ENCODE results near the gene CCSAP. TPM values are rescaled to one million over a fixed set of nuclear protein-coding genes. Genes with fewer than 3 reads are reported as not detected.

CCSAP gene
- polyA plus RNA-seq, 1 donor, result 5.6 TPM

DNA sequence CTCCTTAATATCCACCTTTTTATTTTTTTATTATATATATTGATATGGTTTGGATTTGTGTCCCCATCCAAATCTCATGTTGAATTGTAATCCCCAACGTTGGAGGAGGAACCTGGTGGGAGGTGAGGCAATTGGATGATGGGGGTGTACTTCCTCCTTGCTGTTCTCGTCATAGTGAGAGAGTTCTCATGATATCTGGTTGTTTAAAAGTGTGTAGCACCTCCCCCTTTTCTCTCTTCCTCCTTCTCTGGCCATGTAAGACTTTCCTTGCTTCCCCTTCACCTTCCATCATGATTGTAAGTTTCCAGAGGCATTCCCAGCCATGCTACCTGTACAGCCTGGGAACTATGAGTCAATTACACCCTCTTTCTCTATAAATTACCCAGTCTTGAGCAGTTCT, 22.7 kb upstream of the CCSAP start:
- peaks cover 15% of the 10 kb centered on the region for H3K27me3 ChIP-seq (ENCODE audit: control insufficient read depth, insufficient read depth, low read length)
- H3K36me3 ChIP-seq (ENCODE audit: control insufficient read depth, insufficient read depth, low read length), result no peaks in the 10 kb centered on the region
- H3K4me1 ChIP-seq (ENCODE audit: control insufficient read depth, insufficient read depth, low read length), result no peaks in the 10 kb centered on the region
- no CpG with 5 or more reads among the region's 2 CpGs for WGBS (ENCODE audit: insufficient coverage, low lambda C conversion rate)
- H3K27ac ChIP-seq (ENCODE audit: low read length), result no peak overlapping the region
- H3K9me3 ChIP-seq (ENCODE audit: control insufficient read depth, low read depth, low read length), result no peaks in the 10 kb centered on the region
- DNase-seq, result no peak
- no peak overlapping the region for H3K4me3 ChIP-seq (ENCODE audit: low read length)

DNA sequence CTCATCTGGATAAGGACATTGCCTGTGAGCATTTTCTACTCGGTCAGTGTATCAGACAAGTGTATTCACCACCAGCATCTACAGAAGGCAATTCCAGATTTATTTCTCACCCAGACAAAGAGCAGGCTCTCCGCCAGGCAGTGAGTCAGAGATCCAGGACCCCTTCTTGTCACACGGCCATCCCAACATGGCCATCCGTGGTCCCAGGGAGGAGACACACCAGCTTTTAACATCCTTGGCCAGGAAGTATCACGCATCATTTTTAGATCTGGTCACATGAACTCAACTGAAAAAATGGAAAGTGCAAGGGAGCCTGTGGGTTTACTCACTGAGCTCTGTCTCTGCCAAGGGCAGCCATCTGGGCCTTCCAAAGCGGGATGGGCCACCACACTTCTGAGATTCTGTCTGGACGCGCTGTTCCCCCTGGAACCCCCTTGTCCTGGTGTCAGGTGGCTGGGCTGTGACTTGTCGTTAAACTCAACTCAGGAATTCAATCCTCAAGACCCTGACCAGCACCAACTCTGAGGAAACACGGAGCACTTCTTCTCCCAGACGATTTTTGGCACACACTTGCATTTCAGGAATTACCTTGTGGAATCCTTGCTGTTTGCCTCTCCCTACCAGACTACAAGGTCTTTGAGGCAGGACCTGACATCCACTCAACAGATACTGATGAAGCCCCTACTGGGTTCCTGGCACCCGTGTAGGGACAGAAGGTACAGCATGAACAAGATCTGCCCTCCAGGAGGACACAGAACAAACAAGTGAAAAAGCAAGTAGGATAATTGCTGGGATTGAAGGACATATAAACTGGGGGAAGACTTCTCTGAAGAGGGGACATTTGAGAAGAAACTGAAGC, 21.6 kb upstream of the CCSAP start:
- Histone ChIP-seq H3K4me1 (ENCODE audit: control insufficient read depth, insufficient read depth, low read length) (no peaks in the 10 kb centered on the region), H3K9me3 (ENCODE audit: control insufficient read depth, low read depth, low read length) (no peaks in the 10 kb centered on the region), H3K36me3 (ENCODE audit: control insufficient read depth, insufficient read depth, low read length) (no peaks in the 10 kb centered on the region), H3K4me3 (ENCODE audit: low read length) (no peak overlapping the region), H3K27me3 (ENCODE audit: control insufficient read depth, insufficient read depth, low read length) (peaks cover 19% of the 10 kb centered on the region), H3K27ac (ENCODE audit: low read length) (no peak overlapping the region)
- no peak for DNase-seq
- WGBS (ENCODE audit: insufficient coverage, low lambda C conversion rate), result no CpG with 5 or more reads among the region's 12 CpGs

DNA sequence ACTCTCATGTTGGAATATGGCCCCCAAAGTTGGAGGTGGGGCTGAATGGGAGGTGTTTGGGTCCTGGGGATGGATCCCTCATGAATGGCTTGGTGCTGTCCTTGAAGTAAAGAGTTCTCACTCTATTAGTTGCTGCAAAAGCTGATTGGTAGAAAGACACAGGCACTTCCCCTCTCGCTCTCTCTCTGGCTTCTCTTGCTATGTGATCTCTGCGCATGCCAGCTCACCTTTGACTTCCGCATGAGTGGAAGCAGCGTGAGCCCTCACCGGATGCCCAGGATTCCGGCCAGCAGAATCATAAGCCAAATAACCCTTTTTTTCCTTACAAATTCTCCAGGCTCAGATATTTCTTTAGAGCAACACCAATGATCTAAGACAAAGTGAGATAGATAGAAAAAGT, 20.9 kb upstream of the CCSAP start:
- Histone ChIP-seq H3K27ac (ENCODE audit: low read length) (no peak overlapping the region), H3K9me3 (ENCODE audit: control insufficient read depth, low read depth, low read length) (no peaks in the 10 kb centered on the region), H3K27me3 (ENCODE audit: control insufficient read depth, insufficient read depth, low read length) (peaks cover 19% of the 10 kb centered on the region), H3K4me3 (ENCODE audit: low read length) (no peak overlapping the region), H3K36me3 (ENCODE audit: control insufficient read depth, insufficient read depth, low read length) (no peaks in the 10 kb centered on the region), H3K4me1 (ENCODE audit: control insufficient read depth, insufficient read depth, low read length) (no peaks in the 10 kb centered on the region)
- no CpG with 5 or more reads among the region's 6 CpGs for WGBS (ENCODE audit: insufficient coverage, low lambda C conversion rate)
- DNase-seq, result no peak

DNA sequence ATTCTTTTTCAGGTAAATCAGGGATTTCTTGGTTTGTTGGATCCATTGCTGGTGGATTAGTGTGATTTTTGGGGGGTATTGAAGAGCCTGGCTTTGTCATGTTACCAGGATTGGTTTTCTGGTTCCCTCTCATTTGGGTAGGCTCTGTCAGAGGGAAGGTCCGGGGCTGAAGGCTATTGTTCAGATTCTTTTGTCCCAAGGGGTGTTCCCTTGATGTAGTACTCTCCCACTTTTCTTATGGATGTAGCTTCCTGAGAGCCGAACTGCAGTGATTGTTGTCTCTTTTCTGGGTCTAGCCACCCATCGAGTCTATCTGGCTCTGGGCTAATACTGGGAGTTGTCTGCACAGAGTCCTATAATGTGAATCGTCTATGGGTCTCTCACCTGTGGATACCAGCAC, 17.6 kb upstream of the CCSAP start:
- Histone ChIP-seq H3K36me3 (ENCODE audit: control insufficient read depth, insufficient read depth, low read length) (no peaks in the 10 kb centered on the region), H3K4me1 (ENCODE audit: control insufficient read depth, insufficient read depth, low read length) (no peaks in the 10 kb centered on the region), H3K27me3 (ENCODE audit: control insufficient read depth, insufficient read depth, low read length) (peaks cover 19% of the 10 kb centered on the region), H3K27ac (ENCODE audit: low read length) (no peak overlapping the region), H3K9me3 (ENCODE audit: control insufficient read depth, low read depth, low read length) (no peaks in the 10 kb centered on the region), H3K4me3 (ENCODE audit: low read length) (no peak overlapping the region)
- DNase-seq, result no peak
- WGBS (ENCODE audit: insufficient coverage, low lambda C conversion rate), result no CpG with 5 or more reads among the region's 4 CpGs

DNA sequence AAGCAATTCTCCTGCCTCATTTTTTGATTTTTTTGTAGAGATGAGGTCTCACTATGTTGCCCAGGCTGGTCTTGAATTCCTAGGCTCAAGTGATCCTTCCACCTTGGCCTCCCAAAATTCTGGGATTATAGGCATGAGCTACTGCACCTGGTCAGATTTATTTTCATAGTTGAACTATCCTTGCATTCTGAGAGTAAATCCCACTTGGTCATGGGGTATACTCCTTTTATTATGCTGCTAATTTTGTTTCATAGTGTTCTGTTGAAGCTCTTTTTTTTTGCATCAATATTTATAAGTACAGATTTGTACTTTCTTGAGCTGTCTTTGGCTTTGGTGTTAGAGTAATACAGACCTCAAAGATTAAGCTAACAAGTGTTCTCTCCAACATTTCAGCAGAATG, 12.8 kb upstream of the CCSAP start:
- Histone ChIP-seq H3K36me3 (ENCODE audit: control insufficient read depth, insufficient read depth, low read length) (no peaks in the 10 kb centered on the region), H3K27me3 (ENCODE audit: control insufficient read depth, insufficient read depth, low read length) (peaks cover 9% of the 10 kb centered on the region), H3K4me3 (ENCODE audit: low read length) (no peak overlapping the region), H3K27ac (ENCODE audit: low read length) (no peak overlapping the region), H3K4me1 (ENCODE audit: control insufficient read depth, insufficient read depth, low read length) (no peaks in the 10 kb centered on the region), H3K9me3 (ENCODE audit: control insufficient read depth, low read depth, low read length) (no peaks in the 10 kb centered on the region)
- no peak for DNase-seq

DNA sequence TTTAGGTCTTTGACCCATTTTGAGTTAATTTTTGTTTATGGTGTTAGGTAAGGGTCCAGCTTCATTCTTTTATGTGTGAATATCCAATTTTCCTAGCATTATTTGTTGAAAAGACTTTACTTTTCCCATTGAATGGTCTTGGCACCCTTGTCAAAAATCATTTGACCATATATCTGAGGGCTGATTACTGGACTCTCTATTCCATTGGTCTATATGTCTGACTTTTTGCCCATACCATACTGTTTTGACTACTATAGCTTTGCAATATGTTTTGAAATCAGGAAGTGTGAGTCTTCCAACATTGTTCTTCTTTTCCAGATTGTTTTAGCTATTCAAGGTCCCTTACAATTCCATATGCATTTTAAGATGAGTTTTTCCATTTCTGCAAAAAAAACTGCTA, 11.4 kb upstream of the CCSAP start:
- DNase-seq, result no peak
- Histone ChIP-seq H3K4me3 (ENCODE audit: low read length) (no peak overlapping the region), H3K27ac (ENCODE audit: low read length) (no peak overlapping the region), H3K4me1 (ENCODE audit: control insufficient read depth, insufficient read depth, low read length) (no peaks in the 10 kb centered on the region), H3K36me3 (ENCODE audit: control insufficient read depth, insufficient read depth, low read length) (no peaks in the 10 kb centered on the region), H3K27me3 (ENCODE audit: control insufficient read depth, insufficient read depth, low read length) (peaks cover 5% of the 10 kb centered on the region), H3K9me3 (ENCODE audit: control insufficient read depth, low read depth, low read length) (no peaks in the 10 kb centered on the region)

DNA sequence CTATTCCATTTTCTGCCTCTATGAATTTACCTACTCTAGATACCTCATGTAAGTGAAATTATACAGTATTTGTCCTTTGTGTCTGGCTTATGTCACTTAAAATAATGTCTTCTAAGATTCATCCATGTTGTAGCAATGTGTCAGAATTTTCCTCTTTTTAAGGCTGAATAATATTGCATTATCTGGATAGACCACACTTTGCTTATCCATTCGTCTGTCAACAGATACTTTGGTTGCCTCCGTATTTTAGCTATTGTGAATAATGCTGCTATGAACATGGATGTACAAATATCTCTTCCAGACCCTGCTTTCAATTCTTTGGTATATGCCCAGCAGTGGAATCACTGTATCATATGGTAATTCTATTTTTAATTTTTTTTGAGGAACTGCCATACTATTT, 10.1 kb upstream of the CCSAP start:
- no CpG with 5 or more reads among the region's 2 CpGs for WGBS (ENCODE audit: insufficient coverage, low lambda C conversion rate)
- H3K36me3 ChIP-seq (ENCODE audit: control insufficient read depth, insufficient read depth, low read length), result no peaks in the 10 kb centered on the region
- no peaks in the 10 kb centered on the region for H3K4me1 ChIP-seq (ENCODE audit: control insufficient read depth, insufficient read depth, low read length)
- H3K27ac ChIP-seq (ENCODE audit: low read length), result no peak overlapping the region
- H3K9me3 ChIP-seq (ENCODE audit: control insufficient read depth, low read depth, low read length), result no peaks in the 10 kb centered on the region
- H3K27me3 ChIP-seq (ENCODE audit: control insufficient read depth, insufficient read depth, low read length), result peaks cover 6% of the 10 kb centered on the region
- DNase-seq, result no peak
- no peak overlapping the region for H3K4me3 ChIP-seq (ENCODE audit: low read length)

DNA sequence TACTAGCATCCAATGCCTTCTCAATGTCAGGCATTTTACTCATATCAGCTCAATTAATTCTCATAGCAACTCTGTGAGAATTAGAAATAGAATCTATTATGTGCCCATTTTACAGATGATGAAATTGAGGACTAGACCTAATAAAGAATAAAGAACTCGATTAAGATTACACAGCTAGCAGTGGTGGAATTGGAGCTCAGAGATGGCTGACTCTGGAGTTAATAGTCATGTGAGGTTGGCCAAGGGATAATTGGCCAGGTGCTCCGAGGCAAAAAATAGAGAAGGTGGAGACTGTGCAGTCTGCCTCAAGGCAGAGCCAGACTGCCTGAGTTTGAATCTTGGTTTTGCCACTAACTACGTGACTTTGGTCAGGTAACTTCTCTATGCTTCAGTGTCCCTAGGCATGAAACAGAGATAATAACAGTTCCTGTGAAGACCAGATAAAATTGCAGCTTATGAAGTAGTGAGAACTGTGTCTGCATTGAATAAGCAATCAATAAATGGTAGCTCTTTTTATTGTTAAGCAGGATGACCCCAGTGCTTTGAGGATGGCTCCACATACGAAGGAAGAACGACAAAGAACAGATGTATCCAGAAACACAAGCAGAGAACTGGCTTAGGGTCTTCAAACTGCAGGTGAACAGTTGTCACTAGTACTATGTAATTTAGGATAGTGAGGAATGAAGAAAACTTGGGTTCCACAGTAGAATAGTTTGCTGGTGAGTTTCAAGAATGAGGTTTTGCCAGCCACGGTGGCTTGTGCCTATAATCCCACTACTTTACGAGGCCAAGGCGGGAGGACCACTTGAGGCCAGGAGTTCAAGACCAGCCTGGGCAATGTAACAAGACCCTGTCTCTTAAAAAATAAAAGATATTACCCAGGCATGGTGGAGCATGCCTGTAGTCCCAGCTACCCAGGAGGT, 6.9 kb upstream of the CCSAP start:
- no peak overlapping the region for H3K27ac ChIP-seq (ENCODE audit: low read length)
- no peaks in the 10 kb centered on the region for H3K36me3 ChIP-seq (ENCODE audit: control insufficient read depth, insufficient read depth, low read length)
- no peaks in the 10 kb centered on the region for H3K4me1 ChIP-seq (ENCODE audit: control insufficient read depth, insufficient read depth, low read length)
- no peaks in the 10 kb centered on the region for H3K9me3 ChIP-seq (ENCODE audit: control insufficient read depth, low read depth, low read length)
- no peak for DNase-seq
- H3K4me3 ChIP-seq (ENCODE audit: low read length), result no peak overlapping the region
- H3K27me3 ChIP-seq (ENCODE audit: control insufficient read depth, insufficient read depth, low read length), result peaks cover 34% of the 10 kb centered on the region
- 76% methylated on average over 3 of the region's 8 CpGs for WGBS (ENCODE audit: insufficient coverage, low lambda C conversion rate)

DNA sequence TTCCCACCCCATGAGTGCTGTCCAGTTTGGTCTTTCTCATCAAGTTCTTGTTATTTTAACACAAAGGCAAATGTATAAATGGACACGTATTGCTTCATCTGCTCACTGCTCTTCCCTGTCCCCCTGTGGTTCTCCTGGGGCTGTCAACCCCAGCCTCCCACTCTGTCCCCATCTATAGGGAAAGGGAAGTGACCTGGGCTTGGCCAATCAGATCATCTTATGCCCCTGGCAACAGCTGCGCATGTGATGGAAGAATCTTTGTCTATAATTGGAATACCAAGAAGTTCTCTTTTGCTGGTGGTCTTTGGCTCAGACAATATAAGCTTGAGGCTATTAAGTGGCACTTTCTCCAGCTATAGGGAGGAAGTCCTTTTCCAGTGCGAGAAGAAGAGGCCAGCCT, 4.7 kb upstream of the CCSAP start:
- no peaks in the 10 kb centered on the region for H3K36me3 ChIP-seq (ENCODE audit: control insufficient read depth, insufficient read depth, low read length)
- H3K4me3 ChIP-seq (ENCODE audit: low read length), result no peak overlapping the region
- no peaks in the 10 kb centered on the region for H3K9me3 ChIP-seq (ENCODE audit: control insufficient read depth, low read depth, low read length)
- H3K4me1 ChIP-seq (ENCODE audit: control insufficient read depth, insufficient read depth, low read length), result peaks cover 2% of the 10 kb centered on the region
- 100% methylated on average over 1 of the region's 3 CpGs for WGBS (ENCODE audit: insufficient coverage, low lambda C conversion rate)
- peaks cover 42% of the 10 kb centered on the region for H3K27me3 ChIP-seq (ENCODE audit: control insufficient read depth, insufficient read depth, low read length)
- H3K27ac ChIP-seq (ENCODE audit: low read length), result no peak overlapping the region
- DNase-seq, result no peak

DNA sequence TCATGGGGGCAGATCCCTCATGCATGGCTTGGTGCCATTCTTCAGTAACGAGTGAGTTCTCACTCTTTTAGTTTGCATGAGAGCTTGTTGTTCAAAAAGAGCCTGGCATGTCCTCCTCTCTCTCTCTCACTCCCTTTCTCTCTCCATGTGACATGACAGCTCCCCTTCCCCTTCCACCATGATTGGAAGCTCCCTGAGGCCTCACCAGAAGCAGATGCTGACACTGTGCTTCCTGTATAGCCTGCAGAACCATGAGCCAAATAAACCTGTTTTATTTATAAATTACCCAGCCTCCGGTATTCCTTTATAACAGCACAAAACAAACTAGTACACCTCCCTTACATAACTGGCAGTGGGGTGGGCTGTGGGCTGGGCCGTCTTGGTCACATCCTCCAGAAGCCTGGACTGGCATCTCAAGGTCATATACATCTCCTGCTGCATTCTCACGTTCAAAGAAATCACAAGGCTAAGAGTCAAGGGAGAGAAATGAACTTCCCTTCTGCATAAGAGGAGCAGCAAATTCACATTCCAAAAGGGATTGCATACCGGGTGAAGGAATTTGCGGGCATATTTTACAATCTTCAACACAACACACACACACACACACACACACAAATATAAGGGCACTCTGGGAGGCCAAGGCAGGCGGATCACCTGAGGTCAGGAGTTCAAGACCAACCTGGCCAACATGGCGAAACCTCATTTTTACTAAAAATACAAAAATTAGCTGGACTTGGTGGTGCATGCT, 2.3 kb upstream of the CCSAP start:
- H3K4me3 ChIP-seq (ENCODE audit: low read length), result no peak overlapping the region
- H3K27me3 ChIP-seq (ENCODE audit: control insufficient read depth, insufficient read depth, low read length), result peaks cover 37% of the 10 kb centered on the region
- DNase-seq, result no peak
- no CpG with 5 or more reads among the region's 8 CpGs for WGBS (ENCODE audit: insufficient coverage, low lambda C conversion rate)
- peaks cover 2% of the 10 kb centered on the region for H3K4me1 ChIP-seq (ENCODE audit: control insufficient read depth, insufficient read depth, low read length)
- no peaks in the 10 kb centered on the region for H3K9me3 ChIP-seq (ENCODE audit: control insufficient read depth, low read depth, low read length)
- H3K27ac ChIP-seq (ENCODE audit: low read length), result no peak overlapping the region
- no peaks in the 10 kb centered on the region for H3K36me3 ChIP-seq (ENCODE audit: control insufficient read depth, insufficient read depth, low read length)

Data from large intestine (tissue), 3 donors.